Stimulated activated naive B cell treated with anti-CD40 and anti-IgM and Interleukin-4, amounts not matched to agents 10 μg/mL and 1 μg/mL and 100 μg/mL, for 72 hours (primary cell): ENCODE data around the gene SMURF2.
A peak's percentile ranks its signal among the peaks of the same experiment; 100 is the strongest.

ENCODE experiments used
- ATAC-seq, 2 donors: fragments of 150-1000 bp; cut with Tn5 transposase; replicated peaks; 2 replicates each; pipeline ENCODE4 v1.10.0; 2021; ENCODE audit warnings: moderate library complexity in 1 of 2
- DNase-seq: peaks from one replicate; pipeline ENCODE4 v3.0.0; 2021
- H3K27ac Mint-ChIP-seq: one replicate; pipeline ENCODE4 v1.8.0; 2022; ENCODE audit warnings: mild to moderate bottlenecking, mixed read lengths
- H3K27me3 Mint-ChIP-seq, 2 donors: one replicate each; pipeline ENCODE4 v1.8.0; 2022; ENCODE audit warnings: mixed read lengths in 2 of 2
- H3K36me3 Mint-ChIP-seq, 2 donors: one replicate each; pipeline ENCODE4 v1.8.0; 2022; ENCODE audit warnings: mixed read lengths in 2 of 2, mild to moderate bottlenecking in 1 of 2
- H3K4me1 Mint-ChIP-seq, 2 donors: one replicate each; pipeline ENCODE4 v1.8.0; 2022; ENCODE audit warnings: mixed read lengths in 2 of 2, mild to moderate bottlenecking in 1 of 2
- H3K4me3 Mint-ChIP-seq, 2 donors: one replicate each; pipeline ENCODE4 v1.8.0; 2022; ENCODE audit warnings: mild to moderate bottlenecking in 2 of 2, mixed read lengths in 2 of 2, moderate library complexity in 1 of 2
- H3K9me3 Mint-ChIP-seq, 2 donors: one replicate each; pipeline ENCODE4 v1.8.0; 2022; ENCODE audit warnings: mixed read lengths in 2 of 2, mild to moderate bottlenecking in 1 of 2

Gene SMURF2

DNA sequence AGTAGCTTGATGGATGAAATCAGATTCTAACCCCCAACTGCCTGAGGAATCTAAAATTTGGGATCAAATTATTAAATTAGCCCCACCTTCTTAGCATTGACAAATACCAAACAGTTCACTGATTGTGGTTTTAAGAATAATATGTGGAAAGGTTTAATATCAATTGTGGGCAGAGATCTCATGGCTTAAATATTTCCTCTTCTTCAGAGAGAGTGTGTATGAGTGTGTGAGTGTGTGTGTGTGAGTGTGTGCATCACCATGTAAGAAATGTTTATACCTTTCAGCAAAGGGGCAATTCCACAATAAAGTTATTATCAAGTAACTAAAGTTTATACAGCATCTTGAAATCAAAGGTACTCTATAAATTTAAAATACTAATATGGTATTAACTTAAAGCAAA lies 3.2 kb downstream of the SMURF2 start:
- H3K4me3 Mint-ChIP-seq = no peak overlapping the region
- H3K27ac Mint-ChIP-seq = no peak overlapping the region
- peaks cover 3 to 8% of the 10 kb centered on the region in 2 donors for H3K36me3 Mint-ChIP-seq
- peaks cover 18 to 49% of the 10 kb centered on the region in 2 donors for H3K4me1 Mint-ChIP-seq
- ATAC-seq = no peak
- peaks cover 0 to 1% of the 10 kb centered on the region in 2 donors for H3K9me3 Mint-ChIP-seq
- no peaks in the 10 kb centered on the region for H3K27me3 Mint-ChIP-seq
- DNase-seq = no peak

DNA sequence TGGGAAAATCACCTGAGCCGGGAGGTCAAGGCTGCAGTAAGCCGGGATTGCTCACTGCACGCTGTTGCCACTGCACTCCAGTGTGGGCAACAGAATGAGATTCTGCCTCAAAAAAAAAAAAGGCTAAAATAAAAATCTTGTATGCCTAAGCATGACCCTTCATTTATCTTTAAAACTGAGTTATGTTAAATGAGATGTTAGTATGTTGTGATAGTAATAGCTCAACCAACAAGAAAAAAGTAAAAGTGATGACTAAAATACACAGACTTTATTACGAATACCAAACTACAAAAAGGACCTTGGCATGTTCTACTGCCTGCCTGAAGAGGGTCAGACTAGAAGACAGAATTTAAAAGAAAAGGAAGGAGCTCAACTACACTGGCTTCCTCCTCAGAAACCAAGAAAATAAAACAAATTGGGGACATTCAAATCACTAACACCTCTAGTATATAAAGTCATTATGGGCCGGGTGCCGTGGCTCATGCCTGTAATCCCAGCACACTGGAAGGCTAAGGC lies 4.4 kb downstream of the SMURF2 start:
- Mint-ChIP-seq H3K36me3 (peaks cover 3 to 8% of the 10 kb centered on the region in 2 donors), H3K4me3 (no peak overlapping the region), H3K27me3 (no peaks in the 10 kb centered on the region), H3K9me3 (peaks cover 0 to 1% of the 10 kb centered on the region in 2 donors), H3K27ac (no peak overlapping the region), H3K4me1 (peaks cover 19 to 43% of the 10 kb centered on the region in 2 donors)
- ATAC-seq (no peak), DNase-seq (no peak)

DNA sequence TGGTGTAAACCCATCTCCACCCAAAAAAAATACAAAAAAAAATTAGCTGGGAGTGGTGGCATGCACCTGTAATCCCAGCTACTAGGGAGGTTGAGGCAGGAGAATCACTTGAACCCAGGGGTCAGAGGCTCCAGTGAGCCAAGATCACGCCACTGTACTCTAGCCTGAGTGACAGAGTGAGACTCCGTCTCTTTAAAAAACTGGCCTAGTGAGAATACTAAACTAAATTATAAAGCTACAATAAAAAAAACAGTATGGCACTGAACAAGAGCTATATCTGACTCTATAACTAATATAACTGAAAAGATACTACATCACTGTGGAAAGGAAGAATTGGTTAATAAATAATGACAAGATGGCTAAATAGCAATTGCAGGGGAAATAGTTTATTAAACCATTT lies 6.4 kb downstream of the SMURF2 start:
- H3K27ac Mint-ChIP-seq = no peak overlapping the region
- H3K4me1 Mint-ChIP-seq = peaks cover 15 to 32% of the 10 kb centered on the region in 2 donors
- H3K4me3 Mint-ChIP-seq = no peak overlapping the region
- peaks cover 0 to 1% of the 10 kb centered on the region in 2 donors for H3K9me3 Mint-ChIP-seq
- ATAC-seq (no peak), DNase-seq (no peak)
- H3K27me3 Mint-ChIP-seq = no peaks in the 10 kb centered on the region
- peaks cover 2 to 4% of the 10 kb centered on the region in 2 donors for H3K36me3 Mint-ChIP-seq

DNA sequence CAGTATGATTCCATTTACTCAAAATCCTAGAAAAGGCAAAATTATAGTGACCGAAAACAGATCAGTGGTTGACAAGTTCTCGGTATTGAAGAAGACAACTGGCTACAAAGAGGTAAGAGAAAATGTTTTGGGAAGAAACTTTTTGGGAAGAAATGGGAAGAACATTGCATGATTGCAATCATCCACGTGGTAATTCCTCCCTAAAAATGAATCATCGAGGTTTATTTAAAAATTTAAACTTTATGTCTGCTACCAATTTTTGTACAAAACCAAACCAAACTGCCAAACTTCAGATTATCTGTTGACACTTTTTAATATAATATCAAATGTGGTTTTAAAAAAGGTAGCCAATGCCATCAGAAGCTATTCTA lies 8.1 kb downstream of the SMURF2 start:
- Mint-ChIP-seq H3K27ac (no peak overlapping the region), H3K27me3 (no peaks in the 10 kb centered on the region), H3K4me1 (peaks cover 13 to 21% of the 10 kb centered on the region in 2 donors), H3K36me3 (peaks cover 2 to 6% of the 10 kb centered on the region in 2 donors), H3K9me3 (peaks cover 0 to 1% of the 10 kb centered on the region in 2 donors), H3K4me3 (no peak overlapping the region)
- ATAC-seq = no peak
- DNase-seq = no peak

DNA sequence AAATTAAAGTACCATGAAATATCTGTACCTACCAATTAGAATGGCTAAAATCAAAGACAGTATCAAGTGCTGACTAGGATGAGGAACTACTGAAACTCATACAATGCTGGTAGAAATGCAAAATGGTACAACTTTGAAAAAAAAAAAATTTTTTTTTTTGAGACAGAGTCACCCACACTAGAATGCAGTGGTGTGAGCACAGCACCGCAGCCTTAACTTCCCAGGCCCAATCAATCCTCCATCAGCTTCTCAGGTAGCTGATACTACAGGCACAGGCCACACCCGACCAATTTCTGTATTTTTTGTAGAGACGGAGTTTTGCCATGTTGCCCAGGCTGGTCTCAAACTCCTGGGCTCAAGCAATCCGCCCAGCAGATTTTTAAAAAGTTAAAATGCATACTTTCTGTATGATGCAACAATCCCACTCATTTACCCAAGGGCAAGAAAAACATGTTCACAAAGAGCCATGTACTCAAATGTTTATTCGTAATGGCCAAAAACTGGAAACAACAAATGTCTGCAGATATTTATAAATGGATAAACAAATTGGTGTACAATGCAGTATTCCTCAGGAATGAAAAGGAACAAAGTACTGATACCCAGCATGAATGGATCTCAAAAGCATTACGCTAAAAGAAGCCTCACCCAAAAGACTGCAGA lies 8.7 kb downstream of the SMURF2 start:
- ATAC-seq (no peak), DNase-seq (no peak)
- H3K4me1 Mint-ChIP-seq = peaks cover 12 to 23% of the 10 kb centered on the region in 2 donors
- no peaks in the 10 kb centered on the region for H3K27me3 Mint-ChIP-seq
- H3K27ac Mint-ChIP-seq = no peak overlapping the region
- H3K36me3 Mint-ChIP-seq = peaks cover 2 to 6% of the 10 kb centered on the region in 2 donors
- H3K9me3 Mint-ChIP-seq = peaks cover 0 to 1% of the 10 kb centered on the region in 2 donors
- H3K4me3 Mint-ChIP-seq = no peak overlapping the region

DNA sequence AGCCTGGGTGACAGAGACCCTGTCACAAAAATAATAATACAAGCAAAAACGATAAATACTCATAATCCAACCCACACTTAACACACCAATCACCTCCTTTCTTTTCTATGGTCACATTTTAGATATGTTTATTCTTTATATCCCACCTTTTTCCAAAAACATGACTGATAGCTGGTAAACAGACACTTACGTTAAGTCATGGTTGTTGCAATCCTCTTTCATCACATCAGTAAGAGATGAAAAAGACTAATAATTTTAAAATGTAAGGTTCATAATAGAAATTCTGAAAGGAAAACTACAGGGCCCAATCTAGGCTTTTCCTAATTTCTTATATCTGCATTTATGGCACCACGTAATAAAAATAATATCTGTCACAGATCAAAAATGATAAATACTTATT lies 10.2 kb downstream of the SMURF2 start:
- no peak overlapping the region for H3K4me3 Mint-ChIP-seq
- peaks cover 0 to 1% of the 10 kb centered on the region in 2 donors for H3K9me3 Mint-ChIP-seq
- no peak overlapping the region for H3K27ac Mint-ChIP-seq
- DNase-seq (no peak), ATAC-seq (no peak)
- H3K36me3 Mint-ChIP-seq = peaks cover 2 to 6% of the 10 kb centered on the region in 2 donors
- H3K27me3 Mint-ChIP-seq = no peaks in the 10 kb centered on the region
- H3K4me1 Mint-ChIP-seq = peaks cover 9 to 11% of the 10 kb centered on the region in 2 donors

DNA sequence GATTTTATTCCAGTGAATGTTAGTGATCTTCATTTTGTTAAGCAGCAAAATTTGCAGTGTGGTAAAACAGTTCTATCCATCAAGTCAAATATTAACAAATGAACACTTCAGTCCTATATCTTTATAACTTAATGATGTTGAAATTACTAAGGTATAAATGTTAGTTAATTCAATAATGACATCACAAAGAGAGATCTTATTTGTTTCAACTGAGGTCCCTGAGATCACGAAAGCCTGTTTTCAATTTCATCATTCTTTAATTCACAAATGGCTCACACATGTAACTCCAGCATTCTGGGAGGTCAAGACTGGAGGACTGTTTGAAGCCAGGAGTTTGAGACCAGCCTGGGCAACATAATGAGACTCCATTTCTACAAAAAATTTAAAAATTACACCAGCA lies 13.9 kb downstream of the SMURF2 start:
- no peaks in the 10 kb centered on the region for H3K27me3 Mint-ChIP-seq
- no peak overlapping the region for H3K27ac Mint-ChIP-seq
- ATAC-seq (no peak), DNase-seq (no peak)
- peaks cover 9 to 19% of the 10 kb centered on the region in 2 donors for H3K4me1 Mint-ChIP-seq
- H3K9me3 Mint-ChIP-seq = no peaks in the 10 kb centered on the region
- peaks cover 2 to 3% of the 10 kb centered on the region in 2 donors for H3K36me3 Mint-ChIP-seq
- no peak overlapping the region for H3K4me3 Mint-ChIP-seq

DNA sequence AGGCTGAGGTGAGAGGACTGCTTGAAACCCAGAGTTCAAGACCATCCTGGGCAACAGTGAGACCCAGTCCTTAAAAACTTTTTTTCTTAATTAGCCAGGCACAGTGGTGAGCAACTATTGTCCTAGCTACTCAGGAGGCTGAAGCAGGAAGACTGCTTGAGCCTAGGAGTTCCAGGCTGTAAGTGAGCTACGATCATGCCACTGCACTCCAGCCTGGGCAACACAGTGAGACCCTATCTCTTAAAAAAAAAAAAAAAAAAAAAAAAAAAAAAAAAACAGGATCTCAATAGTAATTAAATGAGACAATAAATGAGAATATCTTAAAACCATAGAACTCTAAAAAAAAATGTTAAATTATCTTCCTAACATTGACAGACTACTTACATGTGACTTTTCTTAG lies 14.3 kb downstream of the SMURF2 start:
- Mint-ChIP-seq H3K27ac (no peak overlapping the region), H3K4me1 (peaks cover 11 to 20% of the 10 kb centered on the region in 2 donors)
- ATAC-seq = no peak

DNA sequence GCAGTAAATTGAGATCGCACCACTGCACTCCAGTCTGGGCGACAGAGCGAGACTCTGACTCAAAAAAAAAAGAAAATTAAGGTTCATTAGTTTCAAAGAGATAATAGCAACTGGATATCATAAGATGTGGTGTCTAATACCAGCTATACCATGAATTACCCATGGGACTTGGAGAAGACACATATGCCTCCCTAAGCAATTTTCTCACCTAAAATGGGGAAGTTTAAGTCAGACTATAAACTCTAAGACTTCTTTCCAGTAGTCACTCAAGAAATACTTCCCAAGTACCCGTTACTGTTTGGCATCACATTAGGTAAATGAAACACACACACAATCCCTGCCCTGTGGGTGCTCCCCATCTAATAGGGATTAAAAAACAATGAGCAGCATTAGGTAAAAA lies 22.6 kb downstream of the SMURF2 start:
- ATAC-seq (no peak), DNase-seq (no peak)
- H3K9me3 Mint-ChIP-seq = peaks cover 0 to 3% of the 10 kb centered on the region in 2 donors
- H3K27me3 Mint-ChIP-seq = no peaks in the 10 kb centered on the region
- peaks cover 25 to 46% of the 10 kb centered on the region in 2 donors for H3K4me1 Mint-ChIP-seq
- H3K27ac Mint-ChIP-seq = no peak overlapping the region
- H3K4me3 Mint-ChIP-seq = no peak overlapping the region
- peaks cover 2 to 8% of the 10 kb centered on the region in 2 donors for H3K36me3 Mint-ChIP-seq

More for the DNA sequence above, 14.3 kb downstream of the SMURF2 start:
- peaks cover 2 to 3% of the 10 kb centered on the region in 2 donors for H3K36me3 Mint-ChIP-seq
- H3K27me3 Mint-ChIP-seq = no peaks in the 10 kb centered on the region
- no peak overlapping the region for H3K4me3 Mint-ChIP-seq
- no peaks in the 10 kb centered on the region for H3K9me3 Mint-ChIP-seq
- DNase-seq = no peak

DNA sequence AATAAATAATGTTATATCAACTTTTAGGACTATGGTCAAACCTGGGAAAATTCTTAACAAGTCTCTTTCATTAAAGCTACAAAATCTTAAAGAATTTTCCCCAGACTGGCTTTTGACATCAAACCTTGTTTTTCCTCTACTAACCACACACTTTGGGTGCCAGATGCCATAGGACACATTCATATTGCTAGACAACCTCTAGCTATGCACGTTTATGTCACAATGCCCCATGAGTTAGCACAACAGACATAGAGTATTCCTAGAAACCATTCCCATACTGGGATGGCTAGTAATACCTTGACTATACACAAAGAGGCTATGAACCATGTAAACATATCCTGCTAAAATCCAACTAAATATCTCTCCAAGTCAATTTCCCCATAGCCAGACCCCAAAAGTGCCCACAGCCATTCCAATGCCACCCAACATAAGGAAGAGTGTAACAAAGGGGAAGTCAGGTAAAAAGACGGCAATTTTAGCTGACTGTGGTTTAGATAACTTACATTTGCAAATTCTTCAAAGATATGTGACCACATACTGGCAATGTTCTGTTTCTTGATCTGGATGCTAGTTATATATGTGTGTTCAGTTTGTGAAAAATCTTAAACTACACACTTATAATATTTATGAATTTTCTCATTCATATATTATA lies 23.4 kb downstream of the SMURF2 start:
- no peak for DNase-seq
- peaks cover 28 to 54% of the 10 kb centered on the region in 2 donors for H3K4me1 Mint-ChIP-seq
- H3K27me3 Mint-ChIP-seq = no peaks in the 10 kb centered on the region
- no peak for ATAC-seq
- peaks cover 0 to 3% of the 10 kb centered on the region in 2 donors for H3K9me3 Mint-ChIP-seq
- no peak overlapping the region for H3K27ac Mint-ChIP-seq
- H3K36me3 Mint-ChIP-seq = peaks cover 2 to 8% of the 10 kb centered on the region in 2 donors
- H3K4me3 Mint-ChIP-seq = no peak overlapping the region

DNA sequence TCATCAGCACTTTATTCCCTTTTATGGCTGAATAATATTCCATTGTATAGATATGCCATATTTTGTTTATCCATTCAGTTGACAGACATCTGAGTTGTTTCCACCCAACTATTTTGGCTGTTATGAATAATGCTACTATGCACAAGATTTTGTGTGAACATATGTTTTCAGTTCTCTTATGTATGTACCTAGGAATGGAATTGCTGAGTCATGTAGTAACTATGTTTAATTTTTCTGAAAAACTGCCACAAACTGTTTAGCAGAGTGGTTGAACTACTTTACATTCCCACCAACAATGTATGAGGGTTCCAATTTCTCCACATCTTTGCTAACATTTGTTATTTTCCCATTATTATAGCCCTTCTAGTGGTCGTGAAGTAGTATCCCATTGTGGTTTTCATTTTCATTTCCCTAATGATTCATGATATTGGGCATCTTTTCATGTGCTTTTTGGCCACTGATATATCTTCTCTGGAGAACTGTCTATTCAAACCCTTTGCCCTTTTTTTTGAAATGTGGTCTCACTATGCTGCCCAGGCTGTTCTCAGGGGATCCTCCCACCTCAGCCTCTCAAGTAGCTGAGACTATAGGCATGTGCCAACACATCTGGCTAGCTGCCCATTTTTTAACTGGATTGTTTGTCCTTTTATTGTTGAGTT lies 26.3 kb downstream of the SMURF2 start:
- H3K4me1 Mint-ChIP-seq = peaks cover 29 to 72% of the 10 kb centered on the region in 2 donors
- peaks cover 4 to 8% of the 10 kb centered on the region in 2 donors for H3K36me3 Mint-ChIP-seq
- DNase-seq = peak; percentile 13
- H3K4me3 Mint-ChIP-seq = peak overlapping the region; percentile 69 to 70
- peaks cover 0 to 3% of the 10 kb centered on the region in 2 donors for H3K9me3 Mint-ChIP-seq
- H3K27me3 Mint-ChIP-seq = no peaks in the 10 kb centered on the region
- peak; percentile 93 to 96 for ATAC-seq
- H3K27ac Mint-ChIP-seq = peak overlapping the region; percentile 95

DNA sequence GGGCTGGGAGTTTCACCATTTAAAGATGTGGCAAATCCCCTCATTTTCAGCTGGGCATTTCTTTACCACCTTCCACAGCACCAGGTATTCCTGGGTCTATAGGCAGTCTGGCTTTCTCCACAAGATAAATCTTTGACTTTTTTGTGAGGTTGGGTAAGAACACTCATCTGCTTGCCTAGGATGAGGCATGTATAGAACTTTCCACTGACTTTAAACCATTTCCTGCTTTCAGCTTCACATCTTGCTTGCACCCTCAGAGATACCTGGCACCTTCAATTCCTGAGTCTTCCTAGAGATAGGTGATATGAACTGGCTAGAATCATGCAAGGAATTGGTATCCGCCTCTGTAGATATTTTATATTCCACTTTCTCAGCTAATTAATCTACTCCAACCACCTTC lies 27.9 kb downstream of the SMURF2 start:
- no peaks in the 10 kb centered on the region for H3K27me3 Mint-ChIP-seq
- peaks cover 0 to 3% of the 10 kb centered on the region in 2 donors for H3K9me3 Mint-ChIP-seq
- no peak overlapping the region for H3K27ac Mint-ChIP-seq
- peaks cover 31 to 69% of the 10 kb centered on the region in 2 donors for H3K4me1 Mint-ChIP-seq
- DNase-seq (no peak), ATAC-seq (no peak)
- H3K4me3 Mint-ChIP-seq = no peak overlapping the region
- H3K36me3 Mint-ChIP-seq = peaks cover 4 to 8% of the 10 kb centered on the region in 2 donors

DNA sequence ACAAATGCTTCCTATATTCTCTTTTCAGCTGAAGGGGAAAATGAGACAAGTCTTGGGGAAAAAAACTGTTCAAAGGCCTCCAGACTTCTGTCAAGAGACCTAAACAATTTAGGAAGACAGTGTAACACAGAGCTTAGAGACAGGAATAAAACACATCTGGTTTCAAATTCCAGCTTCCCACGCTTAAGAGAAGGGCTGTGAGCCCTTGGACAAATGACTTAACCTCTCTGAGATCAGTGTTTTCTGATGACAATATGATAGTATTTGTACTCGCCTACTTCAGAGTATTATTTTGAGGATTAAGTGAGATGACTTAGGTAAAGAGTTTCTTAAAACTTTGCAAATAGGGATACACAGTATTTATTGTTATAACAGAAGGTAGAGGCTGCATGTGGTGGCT lies 29.5 kb downstream of the SMURF2 start:
- DNase-seq (no peak), ATAC-seq (no peak)
- Mint-ChIP-seq H3K27ac (no peak overlapping the region), H3K27me3 (no peaks in the 10 kb centered on the region), H3K4me3 (no peak overlapping the region), H3K36me3 (peaks cover 4 to 5% of the 10 kb centered on the region in 2 donors), H3K9me3 (peaks cover 0 to 3% of the 10 kb centered on the region in 2 donors), H3K4me1 (peaks cover 35 to 73% of the 10 kb centered on the region in 2 donors)

DNA sequence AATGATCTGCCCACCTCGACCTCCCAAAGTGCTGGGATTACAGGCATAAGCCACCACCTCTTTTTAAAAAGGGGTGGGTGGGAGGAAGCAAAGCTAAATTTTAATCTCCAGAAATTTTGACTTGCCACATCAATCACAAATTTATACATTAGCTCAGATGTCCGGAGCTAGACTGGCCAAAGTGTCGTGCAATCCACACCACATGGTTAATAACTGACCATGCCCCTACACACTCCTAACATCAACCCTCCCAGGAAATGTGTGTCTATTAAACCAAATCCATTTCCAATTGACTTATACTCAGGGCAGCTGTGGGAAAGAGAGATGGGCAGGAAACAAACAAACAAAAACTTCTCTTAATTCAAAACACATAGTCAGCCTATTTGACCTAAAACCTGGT lies 29.9 kb downstream of the SMURF2 start:
- DNase-seq (no peak), ATAC-seq (no peak)
- Mint-ChIP-seq H3K27me3 (no peaks in the 10 kb centered on the region), H3K9me3 (peaks cover 0 to 3% of the 10 kb centered on the region in 2 donors), H3K4me3 (no peak overlapping the region), H3K36me3 (peaks cover 4 to 5% of the 10 kb centered on the region in 2 donors), H3K27ac (no peak overlapping the region), H3K4me1 (peaks cover 37 to 76% of the 10 kb centered on the region in 2 donors)
